ENCODE data around the gene SYVN1.

DNA sequence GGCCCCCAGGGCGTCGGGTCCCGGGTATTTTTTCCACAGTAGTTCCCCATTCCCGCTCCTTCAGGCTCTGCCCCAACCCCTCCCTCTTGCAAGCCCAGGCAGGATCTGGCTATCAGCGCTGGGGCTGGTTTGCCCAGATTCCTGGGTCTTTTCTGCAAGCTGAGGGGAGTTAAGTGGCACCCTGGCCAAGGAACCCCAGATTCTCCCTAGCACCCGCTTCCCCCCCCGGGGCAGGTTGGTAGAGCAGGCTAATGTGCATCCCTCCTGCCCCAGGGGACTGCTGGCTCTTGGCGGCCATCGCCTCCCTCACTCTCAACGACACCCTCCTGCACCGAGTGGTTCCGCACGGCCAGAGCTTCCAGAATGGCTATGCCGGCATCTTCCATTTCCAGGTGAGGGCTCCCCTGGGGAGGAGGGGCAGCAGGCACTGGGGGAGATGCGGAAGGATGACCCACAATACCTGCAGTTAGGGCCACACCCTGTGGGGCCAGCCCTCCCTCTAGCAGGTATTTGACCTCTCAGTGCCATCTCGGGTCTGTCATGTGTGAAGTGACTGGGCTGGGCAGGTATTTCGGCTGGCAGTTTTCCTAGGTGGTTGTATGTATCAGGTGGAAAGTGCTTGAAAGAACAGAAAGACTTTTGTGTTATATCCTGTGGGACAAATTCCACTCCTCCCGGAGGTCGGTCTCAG is 49.0 kb upstream of the SYVN1 start:
- TF ChIP-seq, protein P1, sequence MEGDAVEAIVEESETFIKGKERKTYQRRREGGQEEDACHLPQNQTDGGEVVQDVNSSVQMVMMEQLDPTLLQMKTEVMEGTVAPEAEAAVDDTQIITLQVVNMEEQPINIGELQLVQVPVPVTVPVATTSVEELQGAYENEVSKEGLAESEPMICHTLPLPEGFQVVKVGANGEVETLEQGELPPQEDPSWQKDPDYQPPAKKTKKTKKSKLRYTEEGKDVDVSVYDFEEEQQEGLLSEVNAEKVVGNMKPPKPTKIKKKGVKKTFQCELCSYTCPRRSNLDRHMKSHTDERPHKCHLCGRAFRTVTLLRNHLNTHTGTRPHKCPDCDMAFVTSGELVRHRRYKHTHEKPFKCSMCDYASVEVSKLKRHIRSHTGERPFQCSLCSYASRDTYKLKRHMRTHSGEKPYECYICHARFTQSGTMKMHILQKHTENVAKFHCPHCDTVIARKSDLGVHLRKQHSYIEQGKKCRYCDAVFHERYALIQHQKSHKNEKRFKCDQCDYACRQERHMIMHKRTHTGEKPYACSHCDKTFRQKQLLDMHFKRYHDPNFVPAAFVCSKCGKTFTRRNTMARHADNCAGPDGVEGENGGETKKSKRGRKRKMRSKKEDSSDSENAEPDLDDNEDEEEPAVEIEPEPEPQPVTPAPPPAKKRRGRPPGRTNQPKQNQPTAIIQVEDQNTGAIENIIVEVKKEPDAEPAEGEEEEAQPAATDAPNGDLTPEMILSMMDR (IDR thresholded peaks at IDR 0.05 in 8 of 11, conservative IDR thresholded peaks at IDR 0.05 in 3 of 11), result no peak
- no peak for TF ChIP-seq POLR2A (IDR thresholded peaks at IDR 0.05)
- no peak for TF ChIP-seq POLR2AphosphoS5 (IDR thresholded peaks at IDR 0.05)
